SU-DHL-6 (cell line): Measurements from ENCODE around the gene DISP1.

Experiments
- CTCF ChIP-seq: fragments of 200-600 bp; sonication (generic); IDR thresholded peaks from one replicate; pipeline ENCODE4 v1.5.1; 2017; ENCODE audit warnings: antibody characterized with exemption, mild to moderate bottlenecking, low read length, moderate library complexity; ENCODE audit not compliant: insufficient read depth, poor library complexity, severe bottlenecking
- EZH2phosphoT487 ChIP-seq: fragments of 200-600 bp; sonication (generic), shearing (Covaris generic); conservative IDR thresholded peaks from 2 replicates; pipeline ENCODE4 v1.6.1; 2018; ENCODE audit warnings: mild to moderate bottlenecking, antibody characterized with exemption, low read length, moderate library complexity, mixed read lengths

GRCh38 chr1:222844411-222844779, 29.6 kb downstream of the DISP1 start:
- TF ChIP-seq CTCF (no peak), EZH2phosphoT487 (no peak)
